Activated gamma-delta T cell (primary cell): ENCODE results near the gene COL4A2.

Experiments
- DNase-seq: peaks from one replicate; lab custom pipeline; 2025; lab: John Stamatoyannopoulos, UW

COL4A2 gene

GRCh38 chr13:110536006-110536693 is 229.1 kb downstream of the COL4A2 start:
- no peak for DNase-seq

- no peak for DNase-seq
Measured at GRCh38 chr13:110538632-110539031, 231.5 kb downstream of the COL4A2 start.

- no peak for DNase-seq
Measured at GRCh38 chr13:110539894-110540293, 232.8 kb downstream of the COL4A2 start.

DNA sequence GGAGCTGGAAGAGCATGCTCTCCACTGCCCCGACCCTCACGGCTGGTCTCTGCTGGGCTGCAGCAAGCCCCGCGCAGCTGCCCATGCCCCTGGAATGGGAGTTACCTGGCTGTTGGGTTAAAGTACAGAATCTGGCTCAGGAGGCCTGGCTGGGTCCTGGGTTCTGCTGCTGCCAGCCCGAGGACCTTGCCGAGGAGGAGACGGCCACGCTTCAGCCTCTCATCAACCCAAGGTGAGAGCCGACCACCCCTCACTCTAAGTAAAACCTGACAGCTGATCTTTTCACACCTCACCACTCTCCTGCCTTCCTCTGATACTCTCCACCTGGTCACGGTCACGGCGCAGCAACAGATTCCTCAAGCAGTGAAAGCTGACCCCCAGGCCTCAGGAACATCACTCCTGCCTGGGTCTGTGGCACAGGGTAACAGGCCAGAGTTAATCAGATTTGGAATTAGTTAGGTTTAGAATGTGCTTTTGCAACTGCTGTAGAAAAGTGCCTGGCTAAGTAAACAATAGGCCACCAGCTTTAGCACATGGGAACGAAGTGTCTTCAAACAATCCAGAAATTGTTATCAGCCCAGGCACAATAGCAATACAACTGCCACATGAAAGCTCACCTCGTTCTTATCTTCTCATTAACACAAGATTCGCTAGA is 233.9 kb downstream of the COL4A2 start:
- DNase-seq: no peak

DNA sequence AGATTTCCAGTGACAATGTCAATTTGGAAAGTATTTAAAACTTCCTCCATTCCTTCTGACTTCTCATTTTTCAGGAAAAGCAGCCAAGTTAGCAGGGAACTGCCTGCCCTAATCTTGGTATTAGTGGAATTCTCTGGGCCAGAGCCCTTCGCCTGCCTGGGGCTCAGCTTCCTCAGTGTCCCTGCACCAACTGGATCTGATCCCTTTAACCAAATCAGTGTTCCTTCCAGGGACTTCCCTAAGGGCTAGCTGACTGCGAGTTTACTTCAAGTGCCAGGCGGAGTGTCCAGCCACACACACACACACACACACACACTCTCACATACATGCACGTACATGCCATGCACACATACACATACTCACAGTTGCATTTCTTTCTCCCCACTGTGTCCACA is 234.4 kb downstream of the COL4A2 start:
- no peak for DNase-seq

DNA sequence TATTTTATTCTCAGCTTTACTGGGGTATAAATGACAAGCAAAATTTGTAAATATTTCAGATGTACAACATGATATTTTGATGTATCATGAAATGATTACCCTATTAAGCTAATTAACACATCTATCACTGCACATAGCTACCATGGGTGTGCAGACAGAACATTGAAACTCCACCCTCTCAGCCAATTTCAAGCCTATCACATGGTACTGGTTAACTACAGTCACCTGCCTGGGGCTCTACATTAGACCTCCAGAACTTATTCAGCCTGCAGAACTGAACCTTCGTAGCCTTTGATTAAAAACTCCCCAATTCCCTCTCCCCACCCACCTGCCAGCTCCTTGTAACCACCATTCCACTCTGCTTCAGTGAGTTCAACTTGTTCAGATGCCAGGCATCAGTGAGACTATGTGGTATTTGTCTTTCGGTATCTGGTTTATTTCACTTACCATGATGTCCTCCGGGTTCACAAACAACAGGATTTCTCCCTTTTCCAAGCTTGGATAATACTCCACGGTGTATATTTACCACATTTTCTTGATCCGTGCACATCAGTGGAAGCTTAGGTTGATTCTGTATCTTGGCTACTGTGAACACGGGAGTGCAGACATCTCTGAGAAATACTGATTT is 235.2 kb downstream of the COL4A2 start:
- DNase-seq: no peak

DNA sequence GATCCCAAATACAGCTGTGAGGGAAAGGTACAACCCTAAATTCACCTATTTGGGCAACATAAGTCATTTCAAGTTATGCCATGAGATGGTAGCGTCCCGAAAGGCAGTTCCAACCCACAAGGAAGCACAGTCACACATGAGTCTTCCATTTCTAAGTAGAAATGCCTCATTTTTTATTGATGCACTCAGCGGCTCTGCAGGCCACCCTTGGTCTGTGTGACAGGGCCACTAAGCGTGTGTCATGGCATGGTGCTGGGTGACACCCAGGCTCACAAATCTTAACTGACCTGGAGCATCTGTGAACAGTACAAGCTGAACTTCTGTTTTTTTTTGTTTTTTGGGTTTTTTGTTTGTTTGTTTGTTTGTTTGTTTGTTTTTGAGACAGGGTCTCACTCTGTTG is 239.3 kb downstream of the COL4A2 start:
- DNase-seq: no peak

GRCh38 chr13:110546926-110547325 is 239.8 kb downstream of the COL4A2 start:
- no peak for DNase-seq

- no peak for DNase-seq
Measured at GRCh38 chr13:110548891-110549794, 242.1 kb downstream of the COL4A2 start.

GRCh38 chr13:110549795-110550160 is 242.7 kb downstream of the COL4A2 start:
- DNase-seq: no peak

- DNase-seq: no peak
Measured at GRCh38 chr13:110551284-110551683, 244.2 kb downstream of the COL4A2 start.

GRCh38 chr13:110552767-110553166 is 245.7 kb downstream of the COL4A2 start:
- DNase-seq: no peak

DNA sequence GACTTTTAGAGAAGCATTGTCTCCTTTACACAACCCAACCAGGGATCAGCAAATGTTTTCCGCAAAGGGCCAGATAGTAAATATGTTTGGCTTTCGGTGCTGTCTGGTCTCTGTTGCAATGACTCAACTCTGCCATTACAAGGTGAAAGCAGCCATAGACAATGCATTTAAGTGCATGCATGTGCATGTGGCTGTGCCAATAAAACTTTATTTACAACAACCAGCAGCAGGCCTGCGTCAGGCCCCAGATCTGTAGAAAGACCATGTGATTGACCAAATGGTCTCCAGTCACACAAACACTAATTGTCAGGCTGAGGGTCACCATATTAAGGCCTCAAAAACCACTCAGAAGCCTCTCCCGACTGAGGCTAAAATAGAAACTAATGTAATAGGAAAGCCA is 246.3 kb downstream of the COL4A2 start:
- no peak for DNase-seq

DNA sequence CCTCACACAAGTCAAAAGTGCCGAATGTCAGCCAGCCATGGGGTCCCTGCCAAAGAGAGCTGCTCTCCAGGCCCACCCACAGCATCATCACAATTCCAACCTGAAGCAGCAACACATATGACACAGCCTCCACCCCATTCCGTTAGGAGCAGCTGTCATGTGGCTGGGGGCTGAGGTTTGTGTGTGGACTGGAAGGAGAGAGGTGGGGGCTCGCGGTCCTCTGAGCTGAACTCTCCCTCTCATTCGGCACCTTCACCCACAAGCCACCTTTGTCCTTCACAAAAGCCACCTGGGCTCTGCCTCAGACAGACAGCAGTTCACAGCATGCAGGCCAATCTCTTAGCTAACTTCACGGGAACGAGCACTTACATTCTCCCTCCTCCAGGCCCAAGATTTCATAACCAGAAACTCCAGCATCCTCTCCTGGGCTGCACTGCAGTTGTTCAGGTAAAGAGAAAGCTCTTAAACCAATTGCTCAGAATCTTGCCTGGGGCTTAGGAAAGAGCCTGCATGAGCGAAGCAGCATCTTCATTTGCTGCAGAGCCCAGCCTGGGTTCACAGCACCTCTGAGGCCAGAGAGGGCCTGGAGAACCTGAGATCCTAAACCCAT is 247.2 kb downstream of the COL4A2 start:
- no peak for DNase-seq

- DNase-seq: no peak
Measured at GRCh38 chr13:110554946-110555345, 247.9 kb downstream of the COL4A2 start.

DNA sequence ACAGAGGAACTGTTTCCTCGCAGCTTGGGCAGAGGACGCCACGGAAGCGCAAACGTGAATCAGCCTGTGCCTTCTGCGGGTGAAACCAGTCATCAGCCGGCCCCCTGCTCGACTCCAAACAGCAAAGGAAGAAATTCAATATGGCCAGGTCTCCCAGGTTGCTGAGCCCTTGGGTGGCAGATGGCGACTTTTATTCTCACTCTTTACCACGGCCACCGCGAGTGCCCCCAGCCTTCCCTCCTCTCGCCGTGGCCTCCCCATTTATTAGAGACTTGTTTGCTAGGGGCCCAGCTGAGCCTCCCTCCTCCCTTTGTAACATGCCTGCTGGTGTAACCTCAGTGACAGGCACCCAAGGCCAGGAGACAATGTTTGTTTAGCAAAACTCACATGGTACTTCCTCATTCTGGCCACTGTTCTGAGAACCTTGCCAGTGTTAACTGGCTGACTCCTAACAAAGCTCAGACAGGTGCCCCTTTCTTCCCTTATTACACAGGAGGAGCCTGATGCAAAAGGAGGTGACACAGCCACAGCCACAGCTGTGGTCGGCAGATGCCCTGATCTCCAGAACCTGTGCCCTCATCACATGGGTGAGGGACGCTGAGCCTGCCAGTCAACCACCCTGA is 248.6 kb downstream of the COL4A2 start:
- DNase-seq: no peak

DNA sequence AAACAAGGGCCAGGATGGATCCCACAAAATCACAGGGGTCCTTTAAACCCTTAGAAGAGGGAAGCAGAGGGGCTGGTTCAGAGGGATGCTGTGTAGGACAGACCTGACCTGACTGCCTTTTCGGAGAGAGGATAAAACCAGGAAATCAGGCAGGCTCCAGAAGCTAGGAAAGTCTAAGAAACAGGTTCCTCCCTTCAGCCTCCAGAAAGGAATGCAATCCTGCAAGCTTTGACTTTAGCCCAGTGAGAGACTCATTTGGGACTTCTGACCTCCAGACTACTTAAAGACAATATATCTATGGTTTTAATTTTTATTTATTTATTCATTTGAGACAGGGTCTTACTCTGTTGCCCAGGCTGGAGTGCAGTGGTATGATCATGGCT is 249.1 kb downstream of the COL4A2 start:
- no peak for DNase-seq

GRCh38 chr13:110557082-110557481 is 250.0 kb downstream of the COL4A2 start:
- DNase-seq: no peak

DNA sequence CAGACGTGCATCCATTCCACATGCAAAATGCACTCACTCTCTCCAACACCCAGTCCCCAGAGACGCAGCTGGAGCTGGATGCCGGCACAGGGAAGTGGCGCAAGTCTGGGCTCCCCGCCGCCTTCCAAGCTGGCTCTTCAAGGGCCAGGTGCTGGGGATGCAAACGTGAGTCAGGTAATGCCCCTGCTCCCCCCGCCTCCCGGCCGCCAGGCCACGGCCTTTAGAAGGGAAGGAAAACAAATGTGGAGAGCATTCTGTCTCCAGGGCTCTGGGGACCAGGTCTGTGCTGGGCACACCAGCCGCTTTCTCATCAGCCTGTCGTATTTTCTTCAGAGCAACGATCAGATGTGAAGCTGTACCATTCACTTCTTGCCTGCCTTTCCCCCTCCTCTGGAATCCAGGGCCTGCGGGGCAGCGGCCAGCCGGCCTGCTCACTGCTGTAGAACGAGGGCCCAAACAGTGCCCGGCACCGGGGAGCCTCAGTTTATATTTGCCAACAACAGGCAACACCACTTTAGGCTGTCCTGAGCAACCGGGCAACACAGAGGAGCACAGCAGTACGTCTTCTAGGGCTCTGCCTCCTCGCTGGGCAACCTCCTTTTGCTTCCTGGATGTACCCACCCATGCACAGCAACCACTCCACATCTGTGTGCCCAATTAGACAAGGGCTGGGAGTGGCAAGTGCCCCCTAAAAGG is 250.7 kb downstream of the COL4A2 start:
- DNase-seq: no peak

- DNase-seq: no peak
Measured at GRCh38 chr13:110559429-110559943, 252.4 kb downstream of the COL4A2 start.

DNA sequence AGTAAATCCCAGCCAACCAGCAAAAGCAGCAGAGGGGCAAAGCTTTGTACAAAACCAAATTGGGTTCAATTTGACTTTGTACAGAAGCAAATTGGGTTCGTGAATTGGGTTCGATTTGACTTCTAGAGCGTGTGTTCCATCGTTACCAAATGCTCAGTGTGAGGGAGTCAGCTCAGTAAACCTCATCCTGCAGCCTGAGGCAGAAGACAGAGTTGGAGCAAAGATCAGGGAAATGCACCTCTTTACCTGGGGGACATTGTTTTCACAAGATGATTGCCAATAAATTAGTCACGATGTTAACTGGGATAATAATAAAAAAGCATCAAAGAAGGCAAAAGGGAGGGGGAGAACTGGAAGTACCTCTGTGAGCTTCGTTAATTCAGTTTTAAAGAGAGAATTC is 252.9 kb downstream of the COL4A2 start:
- DNase-seq: no peak
